ENCODE measurements around the gene CDK2. TPM values are rescaled to one million over a fixed set of nuclear protein-coding genes. Genes with fewer than 3 reads are reported as not detected.
"Not testable (repeated sequence)": the region's sequence is repeated elsewhere in the genome, so short reads cannot be mapped to it uniquely, and the experiment has no call there.

Gene CDK2
- total and polyA plus RNA-seq, 4 donors, result 5.1 to 22.6 (median 8.0) TPM

- H3K9ac ChIP-seq (ENCODE audit: low read depth in 1 of 2, low read length in 2 of 2), result no peak overlapping the region
- H3K4me3 ChIP-seq (ENCODE audit: low read depth in 1 of 3, low read length in 3 of 3), result no peak overlapping the region
- H3K27me3 ChIP-seq (ENCODE audit: control insufficient read depth in 4 of 4, insufficient read depth in 4 of 4, low read length in 3 of 4), result no peaks in the 10 kb centered on the region
- peaks cover 0 to 1% (median 0%) of the 10 kb centered on the region in 4 donors for H3K4me1 ChIP-seq (ENCODE audit: control insufficient read depth in 4 of 4, insufficient read depth in 4 of 4, low read length in 3 of 4)
- WGBS, result 72% methylated on average over 2 of the region's 2 CpGs
- no peak for DNase-seq (ENCODE audit: low spot score)
- H3K36me3 ChIP-seq (ENCODE audit: control insufficient read depth in 4 of 4, insufficient read depth in 3 of 4, low read depth in 1 of 4, low read length in 3 of 4), result peaks cover 12 to 41% (median 23%) of the 10 kb centered on the region in 4 donors
- no peaks in the 10 kb centered on the region for H3K9me3 ChIP-seq (ENCODE audit: control insufficient read depth in 4 of 4, low read length in 3 of 4)
- no peak overlapping the region for H3K27ac ChIP-seq (ENCODE audit: low read depth in 1 of 2, low read length in 2 of 2)
- TF ChIP-seq GABPA (IDR thresholded peaks at IDR 0.05 in 1 of 2, conservative IDR thresholded peaks at IDR 0.05 in 1 of 2), result no peak
- TF ChIP-seq SP1 (IDR thresholded peaks at IDR 0.05), result no peak
- TF ChIP-seq TAF1 (conservative IDR thresholded peaks at IDR 0.05), result no peak
- TF ChIP-seq RAD21 (IDR thresholded peaks at IDR 0.05), result no peak
- TF ChIP-seq FOXA2 (IDR thresholded peaks at IDR 0.05), result no peak
- no peak for TF ChIP-seq YY1 (IDR thresholded peaks at IDR 0.05)
- no peak for TF ChIP-seq JUND (IDR thresholded peaks at IDR 0.05)
- no peak for TF ChIP-seq HNF4G (IDR thresholded peaks at IDR 0.05)
- no peak for TF ChIP-seq ZBTB33 (IDR thresholded peaks at IDR 0.05)
These were observed 18.2 kb downstream of the CDK2 start for GRCh38 chr12:55984861-55985260.

- H3K9me3 ChIP-seq (ENCODE audit: control insufficient read depth in 4 of 4, low read length in 3 of 4), result no peaks in the 10 kb centered on the region
- no peak overlapping the region for H3K9ac ChIP-seq (ENCODE audit: low read depth in 1 of 2, low read length in 2 of 2)
- no peak for TF ChIP-seq YY1 (IDR thresholded peaks at IDR 0.05)
- peaks cover 0 to 1% (median 0%) of the 10 kb centered on the region in 4 donors for H3K4me1 ChIP-seq (ENCODE audit: control insufficient read depth in 4 of 4, insufficient read depth in 4 of 4, low read length in 3 of 4)
- H3K36me3 ChIP-seq (ENCODE audit: control insufficient read depth in 4 of 4, insufficient read depth in 3 of 4, low read depth in 1 of 4, low read length in 3 of 4), result peaks cover 12 to 44% (median 24%) of the 10 kb centered on the region in 4 donors
- no peaks in the 10 kb centered on the region for H3K27me3 ChIP-seq (ENCODE audit: control insufficient read depth in 4 of 4, insufficient read depth in 4 of 4, low read length in 3 of 4)
- DNase-seq (ENCODE audit: low spot score), result no peak
- H3K4me3 ChIP-seq (ENCODE audit: low read depth in 1 of 3, low read length in 3 of 3), result no peak overlapping the region
- H3K27ac ChIP-seq (ENCODE audit: low read depth in 1 of 2, low read length in 2 of 2), result no peak overlapping the region
- WGBS, result 83% methylated on average over 4 of the region's 4 CpGs
These were observed 18.7 kb downstream of the CDK2 start for GRCh38 chr12:55985341-55985740.

GRCh38 chr12:55985976-55986375, 19.3 kb downstream of the CDK2 start:
- not testable (repeated sequence) for H3K9me3 ChIP-seq (ENCODE audit: control insufficient read depth in 4 of 4, low read length in 3 of 4); H3K27me3 ChIP-seq (ENCODE audit: control insufficient read depth in 4 of 4, insufficient read depth in 4 of 4, low read length in 3 of 4); H3K4me1 ChIP-seq (ENCODE audit: control insufficient read depth in 4 of 4, insufficient read depth in 4 of 4, low read length in 3 of 4); H3K27ac ChIP-seq (ENCODE audit: low read depth in 1 of 2, low read length in 2 of 2); H3K4me3 ChIP-seq (ENCODE audit: low read depth in 1 of 3, low read length in 3 of 3); H3K9ac ChIP-seq (ENCODE audit: low read depth in 1 of 2, low read length in 2 of 2); DNase-seq (ENCODE audit: low spot score)
- 91% methylated on average over 7 of the region's 7 CpGs for WGBS
- peaks cover 12 to 51% (median 30%) of the 10 kb centered on the region in 4 donors for H3K36me3 ChIP-seq (ENCODE audit: control insufficient read depth in 4 of 4, insufficient read depth in 3 of 4, low read depth in 1 of 4, low read length in 3 of 4)

- TF ChIP-seq ATF3 (IDR thresholded peaks at IDR 0.05) (no peak), RAD21 (IDR thresholded peaks at IDR 0.05) (no peak), EGR1 (IDR thresholded peaks at IDR 0.05; ENCODE audit: low read depth in 2 of 2) (no peak), YY1 (IDR thresholded peaks at IDR 0.05) (no peak)
- Histone ChIP-seq H3K27ac (ENCODE audit: low read depth in 1 of 2, low read length in 2 of 2) (no peak overlapping the region), H3K4me3 (ENCODE audit: low read depth in 1 of 3, low read length in 3 of 3) (no peak overlapping the region), H3K9me3 (ENCODE audit: control insufficient read depth in 4 of 4, low read length in 3 of 4) (no peaks in the 10 kb centered on the region), H3K9ac (ENCODE audit: low read depth in 1 of 2, low read length in 2 of 2) (no peak overlapping the region), H3K27me3 (ENCODE audit: control insufficient read depth in 4 of 4, insufficient read depth in 4 of 4, low read length in 3 of 4) (no peaks in the 10 kb centered on the region), H3K36me3 (ENCODE audit: control insufficient read depth in 4 of 4, insufficient read depth in 3 of 4, low read depth in 1 of 4, low read length in 3 of 4) (peaks cover 20 to 57% (median 45%) of the 10 kb centered on the region in 4 donors), H3K4me1 (ENCODE audit: control insufficient read depth in 4 of 4, insufficient read depth in 4 of 4, low read length in 3 of 4) (peaks cover 0 to 10% (median 8%) of the 10 kb centered on the region in 4 donors)
- no peak for DNase-seq (ENCODE audit: low spot score)
- WGBS, result 95% methylated on average over 3 of the region's 3 CpGs
These were observed 24.5 kb downstream of the CDK2 start for GRCh38 chr12:55991110-55991509.
